ENCODE data around the gene FAM25A. TPM values are rescaled to one million over a fixed set of nuclear protein-coding genes. Genes with fewer than 3 reads are reported as not detected.
"Not testable (repeated sequence)": the region's sequence is repeated elsewhere in the genome, so short reads cannot be mapped to it uniquely, and the experiment has no call there.

The FAM25A gene
- polyA plus RNA-seq (ENCODE audit: insufficient read length) = not detected

- DNase-seq (ENCODE audit: low read depth) = not testable (repeated sequence)
Observed at GRCh38 chr10:87020056-87020455, at the start of gene FAM25A. Gene FAM25A, plus strand, starts transcription at chr10:87020294. Its CDS starts 31 bp downstream, at chr10:87020325.

GRCh38 chr10:86970982-86971231 is 49.2 kb upstream of the FAM25A start:
- DNase-seq (ENCODE audit: low read depth) = no peak

DNA sequence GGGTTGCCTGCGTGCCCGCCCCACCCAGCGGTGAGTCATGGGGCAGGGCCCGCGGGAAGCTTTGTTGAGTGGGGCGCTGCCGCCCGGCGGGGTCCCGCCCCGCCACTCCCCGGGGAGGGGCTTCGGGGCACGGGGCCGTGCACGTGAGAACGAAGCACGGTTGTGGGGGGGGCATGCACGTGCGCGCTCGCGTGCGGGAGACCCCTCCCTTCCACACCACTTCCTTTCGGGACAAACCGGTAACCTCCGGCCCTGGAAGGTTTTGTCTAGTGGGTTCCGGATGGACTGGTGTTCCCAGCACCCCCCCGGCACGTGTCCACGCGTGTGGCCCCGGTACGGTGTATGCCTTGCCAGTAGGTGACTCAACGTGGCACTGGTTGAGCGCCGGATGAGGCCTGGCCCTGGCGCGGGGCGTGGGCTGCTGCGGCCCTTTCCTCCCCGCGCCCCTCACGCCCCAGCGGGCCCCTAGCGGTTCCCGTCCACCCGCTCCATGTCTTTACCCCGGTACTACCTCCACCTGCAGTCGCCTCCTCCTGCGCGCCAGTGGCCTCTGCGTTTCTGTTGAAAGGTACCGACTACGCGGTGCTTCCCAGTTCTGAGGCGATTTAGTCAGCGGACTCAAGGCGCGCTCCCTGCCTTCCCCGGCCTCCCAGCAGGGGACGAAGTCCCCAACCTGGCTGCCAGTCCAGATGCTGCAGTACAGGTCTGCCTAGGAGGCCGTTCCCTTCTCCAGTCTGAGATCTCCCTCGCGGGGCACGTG is 48.7 kb upstream of the FAM25A start:
- no peak for DNase-seq (ENCODE audit: low read depth)

DNA sequence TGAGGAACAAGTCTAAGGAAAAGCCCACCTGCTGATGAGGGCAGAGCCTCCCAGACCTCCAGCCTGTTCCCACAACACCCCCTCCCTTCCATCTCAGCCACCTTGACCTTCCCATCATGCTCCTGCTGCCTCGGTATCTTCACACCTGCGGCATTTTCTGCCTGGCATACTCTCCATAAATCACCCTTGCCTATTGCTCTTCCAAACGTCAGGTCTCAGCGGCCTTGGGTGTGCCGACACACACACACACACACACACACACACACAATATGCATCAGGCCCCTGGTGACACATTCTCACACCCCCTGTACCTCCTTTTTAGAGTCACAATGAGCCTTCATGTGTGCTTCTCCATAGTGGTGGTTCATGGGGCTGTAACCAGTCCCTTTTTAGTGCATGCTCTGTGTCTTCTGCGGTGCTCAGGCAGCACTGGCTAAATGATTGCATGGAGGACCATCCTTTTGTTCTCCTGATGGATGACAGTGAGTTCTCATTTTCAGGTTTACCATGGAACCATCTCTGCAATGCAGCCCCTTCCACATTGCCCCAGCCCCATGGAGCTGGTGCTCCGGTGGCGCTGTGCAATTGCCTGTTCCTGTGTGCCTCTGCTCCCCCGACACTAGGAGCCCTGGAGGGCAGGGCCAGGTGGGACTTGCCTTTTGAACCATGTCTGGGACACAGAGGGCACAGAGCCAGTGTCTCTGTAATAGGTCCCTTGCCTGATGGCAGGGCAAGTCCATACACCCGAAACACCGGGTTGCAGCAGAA is 47.3 kb upstream of the FAM25A start:
- DNase-seq (ENCODE audit: low read depth) = no peak

DNA sequence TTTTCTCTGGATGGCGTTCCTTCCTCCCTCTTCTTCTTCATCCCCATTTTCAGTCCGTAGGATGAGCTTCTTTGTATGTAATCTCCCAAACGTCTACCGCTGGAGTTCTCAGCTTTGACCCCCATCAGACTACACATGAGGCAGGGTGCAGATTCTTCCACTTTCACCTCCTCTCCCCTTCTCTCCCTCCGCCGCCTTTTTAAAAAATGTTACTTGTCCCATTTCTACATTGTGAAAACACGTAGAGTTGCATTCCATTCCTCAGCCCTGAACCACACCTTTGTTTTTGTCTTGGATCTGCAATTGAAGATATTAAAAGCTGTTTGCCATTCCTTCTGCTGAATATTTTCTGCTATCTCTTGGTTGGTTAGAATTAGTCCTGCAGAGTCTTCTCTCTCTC is 45.6 kb upstream of the FAM25A start:
- no peak for DNase-seq (ENCODE audit: low read depth)

DNA sequence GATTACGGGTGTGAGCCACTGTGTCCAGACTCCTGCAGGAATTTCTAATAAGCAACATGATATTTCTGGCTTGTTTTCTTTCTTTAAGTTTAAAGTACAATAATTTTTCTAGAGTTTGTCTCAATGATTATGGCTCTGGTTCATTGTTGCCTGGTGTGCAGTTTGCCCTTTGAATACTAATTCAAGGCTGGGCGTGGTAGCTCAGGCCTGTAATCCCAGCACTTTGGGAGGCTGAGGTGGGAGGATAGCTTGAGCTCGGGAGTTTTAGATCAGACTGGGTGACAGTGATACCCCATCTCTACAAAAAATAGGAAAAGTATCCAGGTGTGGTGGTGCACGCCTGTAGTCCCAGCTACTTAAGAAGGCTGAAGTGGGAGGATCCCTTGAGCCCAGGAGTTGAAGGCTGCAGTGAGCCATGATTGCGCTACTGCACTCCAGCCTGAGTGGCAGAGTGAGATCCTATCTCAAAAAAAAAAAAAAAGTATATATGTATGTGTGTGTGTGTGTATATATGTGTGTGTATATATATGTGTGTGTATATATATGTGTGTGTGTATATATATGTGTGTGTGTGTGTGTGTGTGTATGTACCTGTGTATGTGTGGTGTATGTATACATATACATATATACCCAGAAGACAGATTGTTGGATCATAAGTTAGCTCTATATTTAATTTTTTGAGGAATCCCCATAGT is 43.6 kb upstream of the FAM25A start:
- DNase-seq (ENCODE audit: low read depth) = no peak

- not testable (repeated sequence) for DNase-seq (ENCODE audit: low read depth)
Observed at GRCh38 chr10:86978457-86978856, 41.6 kb upstream of the FAM25A start.

- no peak for DNase-seq (ENCODE audit: low read depth)
Observed at GRCh38 chr10:86979296-86979818, 40.7 kb upstream of the FAM25A start.

DNA sequence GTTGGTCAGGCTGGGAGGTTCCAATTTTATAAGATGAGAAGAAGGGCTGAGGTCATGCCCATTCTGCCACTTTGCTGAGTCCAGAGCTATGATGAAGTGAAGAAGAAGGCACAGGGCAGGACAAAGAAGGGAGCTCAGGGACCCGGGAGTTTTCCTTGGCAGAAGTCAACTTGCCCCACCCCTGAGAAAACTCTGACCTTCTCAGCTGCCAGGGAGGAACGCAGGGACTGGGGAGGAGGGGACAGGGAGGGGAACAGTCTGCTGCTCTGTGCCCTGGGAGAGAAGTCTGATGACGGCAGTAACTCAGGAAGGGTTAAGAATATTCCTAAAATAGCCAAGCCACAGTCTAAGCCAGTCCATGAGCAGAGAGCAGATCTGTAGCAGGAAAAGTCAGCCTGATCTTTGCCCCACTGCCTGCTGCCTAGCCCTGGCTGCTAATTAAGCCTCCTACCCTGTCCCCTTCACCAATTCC is 40.1 kb upstream of the FAM25A start:
- no peak for DNase-seq (ENCODE audit: low read depth)

DNA sequence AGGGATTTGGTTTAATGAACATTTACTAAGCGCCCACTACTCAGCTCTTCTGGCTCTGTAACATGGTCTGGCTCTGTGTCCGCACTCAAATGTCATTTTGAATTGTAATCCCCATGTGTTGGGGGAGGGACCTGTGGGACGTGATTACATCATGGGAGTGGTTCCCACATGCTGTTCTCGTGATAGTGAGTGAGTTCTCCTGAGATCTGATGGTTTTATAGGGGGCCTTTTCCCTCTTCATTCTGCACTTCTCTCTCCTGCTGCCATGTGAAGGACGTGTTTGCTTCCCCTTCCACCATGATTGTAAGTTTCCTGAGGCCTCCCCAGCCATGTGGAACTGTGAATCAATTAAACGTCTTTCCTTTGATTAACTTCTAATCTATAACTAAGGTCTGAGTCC is 39.1 kb upstream of the FAM25A start:
- DNase-seq (ENCODE audit: low read depth) = not testable (repeated sequence)

- DNase-seq (ENCODE audit: low read depth) = no peak
Observed at GRCh38 chr10:86981716-86982115, 38.4 kb upstream of the FAM25A start.

GRCh38 chr10:86984498-86984897 is 35.6 kb upstream of the FAM25A start:
- DNase-seq (ENCODE audit: low read depth) = not testable (repeated sequence)

- DNase-seq (ENCODE audit: low read depth) = no peak
Observed at GRCh38 chr10:86988520-86988919, 31.6 kb upstream of the FAM25A start.

GRCh38 chr10:86991362-86991761 is 28.7 kb upstream of the FAM25A start:
- DNase-seq (ENCODE audit: low read depth) = not testable (repeated sequence)

DNA sequence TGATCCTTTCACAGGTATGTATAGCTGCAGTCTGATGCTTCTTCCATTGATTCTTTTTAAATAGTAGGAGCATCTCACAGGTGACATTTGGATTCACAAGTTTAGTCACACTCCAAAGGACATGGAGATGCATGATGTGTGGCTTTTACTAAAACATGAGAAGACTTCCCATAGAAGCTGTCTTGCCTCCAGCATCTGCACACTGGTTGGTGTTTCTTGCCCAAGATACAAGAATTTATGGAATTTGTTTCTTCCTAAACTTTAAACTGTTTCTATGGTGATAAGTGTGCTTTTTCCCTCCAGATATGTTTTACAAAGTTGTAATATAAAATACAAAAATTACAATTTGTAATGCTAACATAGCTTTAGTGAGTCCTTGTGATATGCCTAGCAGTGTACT is 27.6 kb upstream of the FAM25A start:
- no peak for DNase-seq (ENCODE audit: low read depth)

- DNase-seq (ENCODE audit: low read depth) = no peak
Observed at GRCh38 chr10:86992929-86993328, 27.2 kb upstream of the FAM25A start.

GRCh38 chr10:86999802-87000403 is 20.2 kb upstream of the FAM25A start:
- DNase-seq (ENCODE audit: low read depth) = not testable (repeated sequence)

- DNase-seq (ENCODE audit: low read depth) = no peak
Observed at GRCh38 chr10:87000491-87000890, 19.6 kb upstream of the FAM25A start.

GRCh38 chr10:87007124-87007523 is 13.0 kb upstream of the FAM25A start:
- not testable (repeated sequence) for DNase-seq (ENCODE audit: low read depth)

GRCh38 chr10:87007674-87008073 is 12.4 kb upstream of the FAM25A start:
- DNase-seq (ENCODE audit: low read depth) = not testable (repeated sequence)

DNA sequence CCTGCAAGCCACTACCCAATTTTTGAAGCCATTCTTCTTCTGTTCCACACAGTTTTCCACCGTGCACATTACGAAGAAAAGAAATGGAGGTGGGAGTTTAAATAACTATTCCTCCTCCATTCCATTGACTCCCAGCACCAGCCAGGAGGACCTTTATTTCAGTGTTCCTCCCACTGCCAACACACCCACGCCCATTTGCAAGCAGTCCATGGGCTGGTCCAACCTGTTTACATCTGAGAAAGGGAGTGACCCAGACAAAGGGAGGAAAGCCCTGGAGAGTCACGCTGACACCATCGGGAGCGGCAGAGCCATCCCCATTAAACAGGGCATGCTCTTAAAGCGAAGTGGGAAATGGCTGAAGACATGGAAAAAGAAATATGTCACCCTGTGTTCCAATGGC is 11.8 kb upstream of the FAM25A start:
- not testable (repeated sequence) for DNase-seq (ENCODE audit: low read depth)
